IMR-90 (cell line): ENCODE data around the gene CEACAM16. TPM values are rescaled to one million over a fixed set of nuclear protein-coding genes. Genes with fewer than 3 reads are reported as not detected.

Experiments used
- ATAC-seq: fragments of 200-7000 bp; cut with Tn5 transposase; 2 replicates; pipeline ENCODE4 v1.9.1; 2020; ENCODE audit warnings: low read depth, mild to moderate bottlenecking, moderate library complexity
- BruUV-seq: library from RNA; stranded (reverse); fragments of 400-500 nt; replicated peaks from 2 replicates; lab custom pipeline; 2021; lab: Mats Ljungman, UMichigan
- CTCF ChIA-PET: fragments of 300-600 bp; formaldehyde crosslinking; extraction: SDS; loops from one replicate; lab custom pipeline; 2021; ENCODE audit warnings: antibody characterized with exemption; lab: Yijun Ruan, JAX
- POLR2A ChIA-PET: fragments of 300-600 bp; sonication (Branson Sonifier 250); formaldehyde crosslinking; loops from one replicate; lab custom pipeline; 2022; ENCODE audit warnings: antibody characterized with exemption; ENCODE audit not compliant: unreplicated experiment; lab: Charles Lee
- DNase-seq: peaks from one replicate; pipeline ENCODE4 v3.0.0; 2013
- H2AFZ ChIP-seq: replicated peaks from 2 replicates; pipeline ENCODE3; 2013; ENCODE audit warnings: low read length, mild to moderate bottlenecking; ENCODE audit not compliant: poor library complexity
- H2AK5ac ChIP-seq: 2 replicates; pipeline ENCODE4 v1.6.1; 2013; ENCODE audit warnings: low read depth, low read length, inconsistent platforms
- H2AK9ac ChIP-seq: replicated peaks from 2 replicates; pipeline ENCODE3; 2013; ENCODE audit warnings: mild to moderate bottlenecking, low read depth, low read length, moderate library complexity; ENCODE audit not compliant: poor library complexity
- H2BK120ac ChIP-seq: 2 replicates; pipeline ENCODE4 v1.6.1; 2013; ENCODE audit warnings: low read depth, low read length, inconsistent platforms
- H2BK15ac ChIP-seq: 3 replicates; pipeline ENCODE4 v1.6.1; 2013; ENCODE audit warnings: low read depth, low read length, inconsistent platforms
- H2BK20ac ChIP-seq: 2 replicates; pipeline ENCODE4 v1.6.1; 2013; ENCODE audit warnings: low read depth, mild to moderate bottlenecking, inconsistent platforms, low read length, moderate library complexity
- H2BK5ac ChIP-seq: 2 replicates; pipeline ENCODE4 v1.6.1; 2013; ENCODE audit warnings: mild to moderate bottlenecking, low read depth, low read length, inconsistent platforms; ENCODE audit not compliant: poor library complexity, severe bottlenecking
- H3K14ac ChIP-seq: replicated peaks from 2 replicates; pipeline ENCODE4 v1.6.1; 2013; ENCODE audit warnings: low read depth, low read length, inconsistent platforms
- H3K18ac ChIP-seq: 2 replicates; pipeline ENCODE4 v1.6.1; 2013; ENCODE audit warnings: low read depth, low read length, control low read depth
- H3K23ac ChIP-seq: 2 replicates; pipeline ENCODE4 v1.6.1; 2013; ENCODE audit warnings: low read depth, low read length, inconsistent platforms
- H3K27ac ChIP-seq: 2 replicates; pipeline ENCODE4 v1.5.1; 2013; ENCODE audit warnings: mild to moderate bottlenecking, control low read depth, low read length; ENCODE audit not compliant: insufficient read depth
- H3K27me3 ChIP-seq: 2 replicates; pipeline ENCODE4 v1.6.1; 2013; ENCODE audit warnings: low read length; ENCODE audit not compliant: control insufficient read depth, insufficient read depth
- H3K36me3 ChIP-seq: 2 replicates; pipeline ENCODE4 v1.6.1; 2013; ENCODE audit warnings: low read length, mixed read lengths; ENCODE audit not compliant: control insufficient read depth, insufficient read depth
- H3K4ac ChIP-seq: 2 replicates; pipeline ENCODE4 v1.6.1; 2013; ENCODE audit warnings: low read depth, low read length, inconsistent platforms
- H3K4me1 ChIP-seq: 2 replicates; pipeline ENCODE4 v1.6.1; 2013; ENCODE audit warnings: low read length, mixed read lengths; ENCODE audit not compliant: control insufficient read depth, insufficient read depth
- H3K4me2 ChIP-seq: 2 replicates; pipeline ENCODE4 v1.6.1; 2013; ENCODE audit warnings: low read depth, mild to moderate bottlenecking, control low read depth, low read length, moderate library complexity
- H3K4me3 ChIP-seq: 2 replicates; pipeline ENCODE4 v1.5.1; 2013; ENCODE audit warnings: low read depth, mild to moderate bottlenecking, control low read depth, low read length, moderate library complexity; ENCODE audit not compliant: insufficient read depth
- H3K56ac ChIP-seq: 2 replicates; pipeline ENCODE4 v1.6.1; 2013; ENCODE audit warnings: low read length, inconsistent platforms; ENCODE audit not compliant: insufficient read depth; ENCODE audit errors: extremely low read depth
- H3K79me1 ChIP-seq, 2 experiments: 2 replicates each; pipeline ENCODE4 v1.6.1; 2013; ENCODE audit warnings: low read length in 2 of 2, inconsistent platforms in 1 of 2, low read depth in 1 of 2
- H3K9ac ChIP-seq: 2 replicates; pipeline ENCODE4 v1.6.1; 2013; ENCODE audit warnings: low read depth, low read length, control low read depth
- H3K9me1 ChIP-seq: 2 replicates; pipeline ENCODE4 v1.6.1; 2013; ENCODE audit warnings: low read length, inconsistent platforms; ENCODE audit not compliant: insufficient read depth
- H3K9me3 ChIP-seq: 2 replicates; pipeline ENCODE4 v1.6.1; 2013; ENCODE audit warnings: low read length; ENCODE audit not compliant: control insufficient read depth, insufficient read depth
- H4K20me1 ChIP-seq: 2 replicates; pipeline ENCODE4 v1.6.1; 2013; ENCODE audit warnings: low read length, inconsistent platforms; ENCODE audit not compliant: insufficient read depth
- H4K5ac ChIP-seq: 2 replicates; pipeline ENCODE4 v1.6.1; 2013; ENCODE audit warnings: mild to moderate bottlenecking, low read depth, low read length, control low read depth
- H4K8ac ChIP-seq, 2 experiments: 2 replicates each; pipeline ENCODE4 v1.6.1; 2013; ENCODE audit warnings: low read depth in 2 of 2, low read length in 2 of 2, control low read depth in 1 of 2, inconsistent platforms in 1 of 2
- H4K91ac ChIP-seq: 2 replicates; pipeline ENCODE4 v1.6.1; 2013; ENCODE audit warnings: low read depth, low read length, inconsistent platforms; ENCODE audit not compliant: insufficient read depth
- BHLHE40 ChIP-seq: fragments of 150-350 bp; IDR thresholded peaks from 2 replicates; pipeline ENCODE4 v1.6.1; 2016; ENCODE audit warnings: mild to moderate bottlenecking, low read depth, low read length
- CEBPB ChIP-seq: IDR thresholded peaks from 2 replicates; pipeline ENCODE4 v1.6.1; 2012; ENCODE audit warnings: low read depth, low read length, improper control_type of control experiment
- CHD1 ChIP-seq: IDR thresholded peaks from 2 replicates; pipeline ENCODE4 v1.6.1; 2012; ENCODE audit warnings: low read depth, low read length, improper control_type of control experiment
- CTCF ChIP-seq: conservative IDR thresholded peaks from 2 replicates; pipeline ENCODE4 v1.5.1; 2012; ENCODE audit warnings: mild to moderate bottlenecking, low read depth, low read length, improper control_type of control experiment
- FOS ChIP-seq: fragments of 150-350 bp; IDR thresholded peaks from 2 replicates; pipeline ENCODE4 v1.6.1; 2016; ENCODE audit warnings: low read depth, low read length
- MAFK ChIP-seq: IDR thresholded peaks from 2 replicates; pipeline ENCODE4 v1.6.1; 2012; ENCODE audit warnings: low read depth, low read length, improper control_type of control experiment
- MXI1 ChIP-seq: IDR thresholded peaks from 2 replicates; pipeline ENCODE4 v1.6.1; 2012; ENCODE audit warnings: low read depth, mild to moderate bottlenecking, low read length, moderate library complexity, borderline replicate concordance
- NFE2L2 ChIP-seq: fragments of 150-350 bp; IDR thresholded peaks from 2 replicates; pipeline ENCODE4 v1.6.1; 2016; ENCODE audit warnings: low read depth, mild to moderate bottlenecking, low read length
- POLR2A ChIP-seq: IDR thresholded peaks from 2 replicates; pipeline ENCODE4 v1.6.1; 2012; ENCODE audit warnings: mild to moderate bottlenecking, low read depth, low read length
- RFX5 ChIP-seq: IDR thresholded peaks from 2 replicates; pipeline ENCODE4 v1.8.0; 2012; ENCODE audit warnings: low read depth, mild to moderate bottlenecking, low read length, moderate library complexity
- USF2 ChIP-seq: fragments of 150-350 bp; IDR thresholded peaks from 2 replicates; pipeline ENCODE4 v1.6.1; 2017; ENCODE audit warnings: mild to moderate bottlenecking, antibody characterized with exemption, low read length, low read depth
- WGBS, 2 experiments: methylation state at CpG; one replicate each; pipeline versions ENCODE4 v1.1.5 to v1.1.7; 2013; ENCODE audit warnings: missing lambda C conversion rate in 2 of 2; ENCODE audit not compliant: insufficient read length in 1 of 2; ENCODE audit errors: extremely low coverage in 2 of 2; 5-methylcytosine and 5-hydroxymethylcytosine counted together
- dilution Hi-C: fragments of 300-500 bp; cut with HindIII; formaldehyde crosslinking; loops from one replicate; pipeline ENCODE4 v1.14.3; 2018; ENCODE audit warnings: low sequenced_read_pairs; ENCODE audit not compliant: unreplicated experiment
- in situ Hi-C: fragments of 300-500 bp; cut with MboI; formaldehyde crosslinking; loops from 3 replicates; pipeline ENCODE4 v1.14.3; 2019; ENCODE audit warnings: low sequenced_read_pairs, inconsistent platforms, mixed read lengths
- intact Hi-C: fragments of 100-400 bp; cut with micrococcal nuclease; formaldehyde crosslinking; loops from 2 replicates; pipeline ENCODE4 v1.10.0; 2022
- polyA plus RNA-seq, 3 experiments: library from polyadenylated mRNA; depleted of rRNA; stranded (reverse); fragments of >200 nt; gene quantifications; 2 replicates each; pipeline ENCODE4 v1.2.3, GENCODE V29; 2012; ENCODE audit warnings: low replicate concordance in 1 of 3
- total RNA-seq: library from RNA; depleted of rRNA; stranded (reverse); fragments of >200 nt; gene quantifications from 2 replicates; pipeline ENCODE4 v1.2.3, GENCODE V29; 2012

The CEACAM16 gene
- total and polyA plus RNA-seq, 2 of the 4 experiments (the other 2 are of a cell fraction): not detected

GRCh38 chr19:44725251-44725650 lies 26.3 kb downstream of the CEACAM16 start:
- no TSS peak for BruUV-seq
- 62% methylated on average over 2 of the region's 18 CpGs; no CpG with 5 or more reads in 1 of the 2 experiments for WGBS, 2 experiments

More at GRCh38 chr19:44725251-44725650, 26.3 kb downstream of the CEACAM16 start:
- Histone ChIP-seq H3K4me3 (no peak overlapping the region), H2BK120ac (peak overlapping the region; percentile 65; the same call in 1 of the 2 replicates), H3K9me1 (0 out of 2 replicates have a peak, but pooled peaks cover 3% of the 10 kb centered on the region), H2BK15ac (peak overlapping the region; percentile 89; the same call in 1 of the 3 replicates), H3K56ac (no peak overlapping the region), H2AFZ (peak overlapping the region; percentile 49), H3K4ac (peak overlapping the region; percentile 74), H3K27me3 (no peaks in the 10 kb centered on the region), H3K79me1 (no peaks in the 10 kb centered on the region), H4K5ac (no peak overlapping the region; the same call in 1 of the 2 replicates), H4K20me1 (no peaks in the 10 kb centered on the region), H3K4me2 (no peak overlapping the region), H4K91ac (peak overlapping the region; percentile 48; the same call in 1 of the 2 replicates), H2BK20ac (peak overlapping the region; percentile 78), H3K18ac (no peak overlapping the region), H4K8ac (peak overlapping the region; percentile 27 to 73; a peak in 2 of 4 replicates), H2AK5ac (peak overlapping the region; percentile 80), H2BK5ac (peak overlapping the region; percentile 53), H3K4me1 (peaks cover 10% of the 10 kb centered on the region), H3K9me3 (no peaks in the 10 kb centered on the region), H3K27ac (no peak overlapping the region), H3K23ac (no peak overlapping the region), H2AK9ac (peak overlapping the region; percentile 66), H3K9ac (no peak overlapping the region), H3K36me3 (no peaks in the 10 kb centered on the region), H3K14ac (no peak overlapping the region; the same call in 1 of the 2 replicates)
- TF ChIP-seq MAFK (no peak), CEBPB (no peak), MXI1 (no peak), CHD1 (no peak), NFE2L2 (no peak), BHLHE40 (no peak), CTCF (no peak), FOS (no peak), RFX5 (no peak), POLR2A (no peak), USF2 (no peak)
- no peak for DNase-seq
- POLR2A ChIA-PET: interaction anchor here (0.6 kb wide), 1 partner anchor 14 kb away, joined by 3 read pairs; no protein-coding TSS in a partner anchor
- CTCF ChIA-PET: interaction anchor here (1.9 to 3.8 kb wide), 2 partner anchors 32 to 47 kb away, joined by 11 to 71 read pairs; no protein-coding TSS in a partner anchor
- dilution Hi-C loops (no loop called here), intact Hi-C loops (no loop called here), in situ Hi-C loops (no loop called here)
- ATAC-seq: no peak
